ENCODE data around the gene CDC42BPG.
A peak's percentile ranks its signal among the peaks of the same experiment; 100 is the strongest.

Gene CDC42BPG

DNA sequence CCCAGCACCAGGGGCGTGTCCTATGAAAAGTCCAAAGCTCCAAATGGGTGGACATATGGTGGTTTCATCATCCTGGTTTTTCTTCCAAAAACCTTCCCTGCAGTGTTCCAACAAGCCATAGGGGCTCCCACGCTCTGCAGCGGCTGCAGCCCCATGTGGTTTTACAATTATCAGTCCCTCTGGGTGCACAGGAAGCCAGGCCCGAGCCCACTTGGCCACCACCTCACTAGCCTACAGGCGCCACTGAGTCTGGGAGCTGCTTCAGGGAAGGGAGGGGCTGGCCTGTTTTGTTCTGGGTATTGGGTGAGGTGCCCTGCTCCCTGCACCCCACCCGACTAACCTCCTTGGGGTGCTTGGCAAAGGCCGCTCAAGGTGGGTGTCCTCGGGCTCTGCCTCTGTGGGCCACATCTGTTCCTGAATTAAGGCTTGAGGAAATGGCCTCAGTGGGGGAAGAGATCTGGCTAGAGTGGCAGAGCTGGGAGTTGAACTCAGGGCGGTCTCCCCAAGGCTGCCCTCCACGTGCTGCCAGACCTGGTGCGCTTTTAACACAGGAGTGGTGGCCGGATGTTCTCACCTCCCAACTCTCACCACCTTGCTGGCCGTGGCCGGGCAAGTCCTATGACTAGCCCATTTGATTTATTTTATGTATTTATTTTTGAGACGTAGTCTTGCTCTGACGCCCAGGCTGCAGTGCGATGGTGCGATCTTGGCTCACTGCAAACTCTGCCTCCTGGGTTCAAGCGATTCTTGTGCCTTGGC is 5.3 kb upstream of the CDC42BPG start:
- CTCF ChIA-PET: interaction anchor here (1.0 to 8.0 kb wide), 9 partner anchors 13 to 269 kb away, joined by 3 to 111 read pairs (median 5); no protein-coding TSS in a partner anchor
- no peak overlapping the region for H3K27ac ChIP-seq (ENCODE audit: extremely low read depth, low read depth, low read length)
- no peaks in the 10 kb centered on the region for H3K9me3 ChIP-seq (ENCODE audit: control insufficient read depth, insufficient read depth, low read depth, low read length)
- H3K4me3 ChIP-seq (ENCODE audit: low read depth, low read length): no peak overlapping the region
- TF ChIP-seq ZNF501 (tag by site-specific recombination; IDR thresholded peaks at IDR 0.05) (no peak), ZIC2 (tag by site-specific recombination; IDR thresholded peaks at IDR 0.05) (peak; percentile 76), ZNF623 (tag by site-specific recombination; IDR thresholded peaks at IDR 0.05) (no peak), OVOL3 (tag by site-specific recombination; IDR thresholded peaks at IDR 0.05) (no peak), ZNF792 (tag by site-specific recombination; IDR thresholded peaks at IDR 0.05) (no peak)
- POLR2A ChIA-PET: interaction anchor here (0.6 to 1.0 kb wide), 3 partner anchors 71 to 1010 kb away, joined by 3 to 6 read pairs (median 5); no protein-coding TSS in a partner anchor
- H3K36me3 ChIP-seq (ENCODE audit: control insufficient read depth in 2 of 2, insufficient read depth in 1 of 2, low read length in 2 of 2): peaks cover 0 to 13% of the 10 kb centered on the region in 2 experiments; a peak in 1 of 3 replicates
- H3K4me1 ChIP-seq (ENCODE audit: control insufficient read depth, insufficient read depth, low read length): no peaks in the 10 kb centered on the region

DNA sequence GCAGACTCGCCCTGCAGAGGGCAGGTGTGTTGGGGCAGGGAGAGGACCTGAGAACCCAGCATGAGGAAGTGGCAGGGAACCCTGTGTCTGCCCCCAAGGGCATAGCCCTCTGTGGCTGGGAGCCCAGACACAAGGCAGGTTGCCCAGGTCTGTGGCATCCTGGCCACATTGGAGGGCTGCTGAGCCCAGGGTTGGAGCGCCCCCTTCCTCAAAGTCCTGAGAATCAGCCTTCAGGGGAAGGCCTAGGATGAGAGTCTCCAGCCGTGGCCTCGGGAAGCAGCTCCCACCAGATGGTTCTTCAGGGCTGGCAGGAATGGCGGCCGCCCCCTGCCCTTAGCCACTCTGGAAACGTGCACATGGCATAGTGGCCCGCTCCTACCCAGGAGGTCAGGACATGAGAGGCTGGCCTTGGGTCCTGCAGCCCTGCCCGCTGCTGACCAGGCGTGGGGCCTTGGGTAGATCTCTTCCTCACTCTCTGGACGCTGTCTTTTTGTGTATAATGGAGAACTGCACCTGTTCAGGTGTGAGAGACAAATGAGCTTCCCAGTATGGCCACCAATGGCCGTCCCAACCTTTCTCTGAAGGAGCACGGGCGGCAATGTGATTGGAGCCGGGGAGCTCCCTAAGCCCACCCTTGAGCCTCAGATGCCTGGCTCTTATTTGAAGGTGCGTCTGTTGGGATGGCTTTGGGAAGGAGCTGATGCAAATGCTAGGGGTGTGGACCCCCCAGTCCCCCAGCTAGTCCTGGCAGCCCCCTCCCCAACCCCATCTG is 4.6 kb upstream of the CDC42BPG start:
- TF ChIP-seq ZNF548 (tag by site-specific recombination; IDR thresholded peaks at IDR 0.05) (no peak), ZNF629 (tag by site-specific recombination; IDR thresholded peaks at IDR 0.05) (no peak), ZNF311 (tag by site-specific recombination; IDR thresholded peaks at IDR 0.05; ENCODE audit: borderline replicate concordance) (no peak), ZNF621 (tag by site-specific recombination; IDR thresholded peaks at IDR 0.05) (no peak), ZNF776 (tag by site-specific recombination; IDR thresholded peaks at IDR 0.05; ENCODE audit: borderline replicate concordance) (no peak), YY1 (tag by site-specific recombination; IDR thresholded peaks at IDR 0.05) (no peak), ZFP3 (tag by site-specific recombination; IDR thresholded peaks at IDR 0.05; ENCODE audit: low read depth) (no peak), ZXDB (tag by site-specific recombination; IDR thresholded peaks at IDR 0.05) (no peak), ZNF555 (tag by site-specific recombination; conservative IDR thresholded peaks at IDR 0.05) (no peak), ZNF596 (tag by site-specific recombination; IDR thresholded peaks at IDR 0.05) (no peak), GLIS2 (tag by site-specific recombination; IDR thresholded peaks at IDR 0.05) (no peak), ZNF501 (tag by site-specific recombination; IDR thresholded peaks at IDR 0.05) (no peak), ZNF561 (tag by site-specific recombination; IDR thresholded peaks at IDR 0.05; ENCODE audit: borderline replicate concordance) (no peak), ZNF335 (tag by site-specific recombination; conservative IDR thresholded peaks at IDR 0.05) (no peak), OSR2 (tag by site-specific recombination; IDR thresholded peaks at IDR 0.05) (no peak), ZSCAN30 (tag by site-specific recombination; IDR thresholded peaks at IDR 0.05) (no peak)
- TF ChIP-seq, protein P1, sequence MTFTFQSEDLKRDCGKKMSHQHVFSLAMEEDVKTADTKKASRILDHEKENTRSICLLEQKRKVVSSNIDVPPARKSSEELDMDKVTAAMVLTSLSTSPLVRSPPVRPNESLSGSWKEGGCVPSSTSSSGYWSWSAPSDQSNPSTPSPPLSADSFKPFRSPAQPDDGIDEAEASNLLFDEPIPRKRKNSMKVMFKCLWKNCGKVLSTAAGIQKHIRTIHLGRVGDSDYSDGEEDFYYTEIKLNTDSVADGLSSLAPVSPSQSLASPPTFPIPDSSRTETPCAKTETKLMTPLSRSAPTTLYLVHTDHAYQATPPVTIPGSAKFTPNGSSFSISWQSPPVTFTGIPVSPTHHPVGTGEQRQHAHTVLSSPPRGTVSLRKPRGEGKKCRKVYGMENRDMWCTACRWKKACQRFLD (tag by site-specific recombination; IDR thresholded peaks at IDR 0.05): no peak
- TF ChIP-seq, protein P2, sequence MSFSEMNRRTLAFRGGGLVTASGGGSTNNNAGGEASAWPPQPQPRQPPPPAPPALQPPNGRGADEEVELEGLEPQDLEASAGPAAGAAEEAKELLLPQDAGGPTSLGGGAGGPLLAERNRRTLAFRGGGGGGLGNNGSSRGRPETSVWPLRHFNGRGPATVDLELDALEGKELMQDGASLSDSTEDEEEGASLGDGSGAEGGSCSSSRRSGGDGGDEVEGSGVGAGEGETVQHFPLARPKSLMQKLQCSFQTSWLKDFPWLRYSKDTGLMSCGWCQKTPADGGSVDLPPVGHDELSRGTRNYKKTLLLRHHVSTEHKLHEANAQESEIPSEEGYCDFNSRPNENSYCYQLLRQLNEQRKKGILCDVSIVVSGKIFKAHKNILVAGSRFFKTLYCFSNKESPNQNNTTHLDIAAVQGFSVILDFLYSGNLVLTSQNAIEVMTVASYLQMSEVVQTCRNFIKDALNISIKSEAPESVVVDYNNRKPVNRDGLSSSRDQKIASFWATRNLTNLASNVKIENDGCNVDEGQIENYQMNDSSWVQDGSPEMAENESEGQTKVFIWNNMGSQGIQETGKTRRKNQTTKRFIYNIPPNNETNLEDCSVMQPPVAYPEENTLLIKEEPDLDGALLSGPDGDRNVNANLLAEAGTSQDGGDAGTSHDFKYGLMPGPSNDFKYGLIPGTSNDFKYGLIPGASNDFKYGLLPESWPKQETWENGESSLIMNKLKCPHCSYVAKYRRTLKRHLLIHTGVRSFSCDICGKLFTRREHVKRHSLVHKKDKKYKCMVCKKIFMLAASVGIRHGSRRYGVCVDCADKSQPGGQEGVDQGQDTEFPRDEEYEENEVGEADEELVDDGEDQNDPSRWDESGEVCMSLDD (tag by site-specific recombination; IDR thresholded peaks at IDR 0.05): no peak
- TF ChIP-seq, protein P3, sequence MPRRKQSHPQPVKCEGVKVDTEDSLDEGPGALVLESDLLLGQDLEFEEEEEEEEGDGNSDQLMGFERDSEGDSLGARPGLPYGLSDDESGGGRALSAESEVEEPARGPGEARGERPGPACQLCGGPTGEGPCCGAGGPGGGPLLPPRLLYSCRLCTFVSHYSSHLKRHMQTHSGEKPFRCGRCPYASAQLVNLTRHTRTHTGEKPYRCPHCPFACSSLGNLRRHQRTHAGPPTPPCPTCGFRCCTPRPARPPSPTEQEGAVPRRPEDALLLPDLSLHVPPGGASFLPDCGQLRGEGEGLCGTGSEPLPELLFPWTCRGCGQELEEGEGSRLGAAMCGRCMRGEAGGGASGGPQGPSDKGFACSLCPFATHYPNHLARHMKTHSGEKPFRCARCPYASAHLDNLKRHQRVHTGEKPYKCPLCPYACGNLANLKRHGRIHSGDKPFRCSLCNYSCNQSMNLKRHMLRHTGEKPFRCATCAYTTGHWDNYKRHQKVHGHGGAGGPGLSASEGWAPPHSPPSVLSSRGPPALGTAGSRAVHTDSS (tag by site-specific recombination; IDR thresholded peaks at IDR 0.05): no peak
- POLR2A ChIA-PET: interaction anchor here (1.0 to 1.4 kb wide), 2 partner anchors 29 to 70 kb away, joined by 3 to 6 read pairs; partner anchors contain the start of gene EHD1
- H3K4me1 ChIP-seq (ENCODE audit: control insufficient read depth, insufficient read depth, low read length): no peaks in the 10 kb centered on the region
- no peaks in the 10 kb centered on the region for H3K9me3 ChIP-seq (ENCODE audit: control insufficient read depth, insufficient read depth, low read depth, low read length)
- no peak overlapping the region for H3K27ac ChIP-seq (ENCODE audit: extremely low read depth, low read depth, low read length)
- CTCF ChIA-PET: interaction anchor here (0.7 to 8.0 kb wide), 16 partner anchors 14 to 270 kb away, joined by 3 to 111 read pairs (median 4); partner anchors contain the start of genes BATF2 and EHD1
- H3K36me3 ChIP-seq (ENCODE audit: control insufficient read depth in 2 of 2, insufficient read depth in 1 of 2, low read length in 2 of 2): peaks cover 0 to 5% of the 10 kb centered on the region in 2 experiments; a peak in 1 of 3 replicates
- H3K4me3 ChIP-seq (ENCODE audit: low read depth, low read length): no peak overlapping the region

Data from HEK293 (cell line).